MV-4-11 (cell line): Measurements from ENCODE around the gene PHTF1.
A peak's percentile ranks its signal among the peaks of the same experiment; 100 is the strongest.

Experiments used
- DNase-seq: peaks from one replicate; lab custom pipeline; 2025; lab: John Stamatoyannopoulos, UW

Gene PHTF1

DNA sequence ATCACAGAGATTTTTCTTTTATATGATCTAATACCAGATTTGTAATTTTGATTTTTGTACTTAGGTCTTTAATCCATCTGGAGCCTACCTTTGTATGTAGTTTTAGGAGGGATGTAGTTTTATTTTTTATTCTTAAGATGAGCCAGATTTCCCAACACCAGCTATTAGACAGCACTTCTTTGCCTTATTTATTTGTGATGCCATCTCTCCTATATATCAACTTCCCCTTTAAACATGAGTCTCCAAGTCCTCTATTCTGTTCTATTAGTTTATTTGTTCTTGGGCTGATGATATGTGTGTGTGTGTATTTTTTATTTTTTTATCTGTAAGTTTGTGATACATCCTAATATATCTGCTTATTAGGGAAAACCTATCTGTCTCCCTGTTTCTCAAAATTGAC, 94.2 kb downstream of the PHTF1 start:
- DNase-seq: no peak

DNA sequence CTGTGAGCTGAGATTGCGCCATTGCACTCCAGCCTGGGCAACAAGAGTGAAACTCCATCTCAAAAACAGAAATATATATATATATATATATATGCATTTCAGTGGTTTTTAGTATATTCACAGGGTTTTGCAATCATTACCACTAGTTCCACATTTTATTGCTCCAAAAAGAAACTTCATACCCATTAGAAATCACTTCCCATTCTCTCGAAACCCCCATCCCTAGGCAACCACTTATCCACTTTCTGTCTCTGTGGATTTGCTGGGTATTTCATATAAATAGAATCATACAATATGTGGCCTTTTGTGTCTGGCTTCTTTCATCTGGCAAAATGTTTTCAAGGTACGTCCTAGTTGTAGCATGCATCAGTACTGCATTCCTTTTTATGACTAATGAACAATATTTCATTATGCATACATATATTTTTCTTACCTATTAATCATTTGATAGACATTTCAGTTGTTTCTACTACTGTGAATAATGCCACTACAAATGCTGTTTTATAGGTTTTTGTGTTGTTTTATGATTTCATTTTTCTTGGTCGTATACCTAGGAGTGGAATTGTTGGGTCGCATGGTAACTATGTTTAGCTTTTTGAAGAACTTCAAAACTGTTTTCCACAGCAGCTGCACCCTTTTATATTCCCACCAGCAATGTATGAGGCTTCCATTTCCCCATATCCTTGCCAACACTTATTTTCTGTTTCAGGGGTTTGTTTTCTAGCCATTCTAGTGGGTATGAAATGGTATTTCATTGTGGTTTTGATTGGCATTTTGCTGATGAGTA, 95.9 kb downstream of the PHTF1 start:
- peak; percentile 95 for DNase-seq

DNA sequence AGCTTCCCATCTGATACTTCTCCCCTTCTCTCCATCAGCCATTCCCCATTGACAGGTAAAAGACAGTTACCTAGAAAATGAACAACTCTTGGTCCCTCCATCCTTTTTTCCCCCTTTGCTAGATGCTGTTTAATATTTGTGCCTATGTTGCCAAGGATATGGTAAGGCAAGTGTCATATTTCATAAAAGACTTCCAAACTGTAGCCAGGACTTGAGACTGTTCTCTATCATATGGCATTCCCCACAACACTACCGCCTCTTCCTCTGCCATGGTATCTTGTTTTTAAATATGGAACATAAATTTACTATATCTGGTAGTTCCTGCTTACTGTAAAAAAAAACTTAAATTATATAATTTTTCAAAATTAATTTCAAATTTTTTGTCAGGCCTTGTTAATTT, 97.2 kb downstream of the PHTF1 start:
- no peak for DNase-seq

DNA sequence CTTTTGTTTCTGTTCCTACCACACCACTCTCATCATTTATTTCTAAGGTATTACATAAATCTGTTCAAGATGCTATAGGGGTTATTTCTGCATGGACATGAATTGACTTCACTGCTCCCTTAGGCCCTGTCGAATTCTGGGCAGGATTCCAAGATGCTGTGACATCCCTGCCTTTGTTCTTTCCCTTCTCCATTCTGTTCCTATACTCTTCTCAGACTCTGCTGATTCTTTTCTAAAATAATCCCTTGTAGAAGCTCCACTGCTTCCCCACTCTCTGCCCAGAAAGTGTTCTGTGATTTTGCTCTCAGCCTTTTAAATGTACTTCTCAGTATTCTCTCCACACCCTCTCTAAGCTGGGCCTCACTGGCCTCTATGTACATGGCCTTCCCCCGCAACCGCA, 99.2 kb downstream of the PHTF1 start:
- no peak for DNase-seq

DNA sequence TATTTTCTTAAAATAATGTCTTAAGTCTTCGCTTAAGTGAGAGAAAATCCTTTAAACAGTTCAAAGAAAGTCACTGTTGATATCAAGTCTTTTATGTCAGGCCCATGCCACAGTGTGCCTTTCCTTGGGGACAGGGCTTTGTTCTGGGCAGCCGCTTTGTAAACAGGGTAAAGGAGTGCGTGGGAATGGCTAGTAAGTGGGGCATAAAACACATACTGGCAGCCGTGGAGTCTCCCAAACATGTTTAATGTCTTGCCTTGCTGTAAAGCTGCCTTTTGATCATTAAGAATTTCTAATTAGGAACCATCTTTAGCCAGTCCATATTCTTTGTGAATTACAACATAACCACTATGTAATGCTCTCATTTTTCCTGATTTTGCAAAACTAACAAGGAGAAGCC, 99.7 kb downstream of the PHTF1 start:
- no peak for DNase-seq

DNA sequence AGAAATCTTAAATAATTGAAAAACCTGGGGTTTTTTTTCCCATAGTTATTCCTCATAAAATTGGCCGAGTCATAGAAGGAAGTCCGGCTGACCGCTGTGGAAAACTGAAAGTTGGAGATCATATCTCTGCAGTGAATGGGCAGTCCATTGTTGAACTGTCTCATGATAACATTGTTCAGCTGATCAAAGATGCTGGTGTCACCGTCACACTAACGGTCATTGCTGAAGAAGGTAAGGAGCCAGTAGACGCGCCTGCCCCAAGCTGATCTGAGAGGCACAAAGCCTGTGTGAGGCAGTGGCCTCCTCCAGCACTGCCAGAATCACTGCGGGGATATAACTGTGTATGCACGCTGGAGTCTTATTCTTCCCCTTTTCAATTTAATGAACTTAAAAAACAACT, 100.3 kb downstream of the PHTF1 start:
- DNase-seq: no peak

GRCh38 chr1:113657556-113658063, 101.7 kb downstream of the PHTF1 start:
- DNase-seq: no peak

- no peak for DNase-seq
Measured at GRCh38 chr1:113657126-113657525, 102.2 kb downstream of the PHTF1 start.

GRCh38 chr1:113654883-113655282, 104.4 kb downstream of the PHTF1 start:
- no peak for DNase-seq

GRCh38 chr1:113653741-113654140, 105.5 kb downstream of the PHTF1 start:
- no peak for DNase-seq

GRCh38 chr1:113652771-113653170, 106.5 kb downstream of the PHTF1 start:
- DNase-seq: no peak

- no peak for DNase-seq
Measured at GRCh38 chr1:113648478-113648877, 110.8 kb downstream of the PHTF1 start.

DNA sequence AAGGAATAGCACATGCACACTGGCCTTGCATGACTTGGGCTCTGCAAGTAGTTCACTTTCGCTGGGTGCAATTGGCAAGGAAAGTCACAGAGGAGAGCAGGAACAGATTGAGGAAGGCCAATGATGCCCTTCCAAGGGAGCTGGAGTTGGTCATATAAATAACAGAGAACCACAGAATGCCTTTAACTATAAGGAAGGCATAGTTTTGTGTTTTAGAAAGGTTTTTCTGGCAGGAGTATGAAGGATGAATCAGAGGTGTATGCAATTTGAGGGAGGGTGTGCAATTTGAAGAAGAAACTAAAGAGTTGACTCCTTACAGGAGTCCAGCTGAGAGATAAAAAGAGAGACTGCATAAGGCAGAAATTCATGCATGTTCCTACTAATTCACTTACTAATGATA, 112.1 kb downstream of the PHTF1 start:
- no peak for DNase-seq
